HG02885 (cell line): ENCODE data around the gene ZNF789.
"Not testable (repeated sequence)": the region's sequence is repeated elsewhere in the genome, so short reads cannot be mapped to it uniquely, and the experiment has no call there.

Experiments used
- ATAC-seq: cut with Tn5 transposase; IDR thresholded peaks from one replicate; pipeline ENCODE4 v1.9.1; 2021; ENCODE audit warnings: mild to moderate bottlenecking; ENCODE audit not compliant: unreplicated experiment, poor library complexity

The ZNF789 gene

DNA sequence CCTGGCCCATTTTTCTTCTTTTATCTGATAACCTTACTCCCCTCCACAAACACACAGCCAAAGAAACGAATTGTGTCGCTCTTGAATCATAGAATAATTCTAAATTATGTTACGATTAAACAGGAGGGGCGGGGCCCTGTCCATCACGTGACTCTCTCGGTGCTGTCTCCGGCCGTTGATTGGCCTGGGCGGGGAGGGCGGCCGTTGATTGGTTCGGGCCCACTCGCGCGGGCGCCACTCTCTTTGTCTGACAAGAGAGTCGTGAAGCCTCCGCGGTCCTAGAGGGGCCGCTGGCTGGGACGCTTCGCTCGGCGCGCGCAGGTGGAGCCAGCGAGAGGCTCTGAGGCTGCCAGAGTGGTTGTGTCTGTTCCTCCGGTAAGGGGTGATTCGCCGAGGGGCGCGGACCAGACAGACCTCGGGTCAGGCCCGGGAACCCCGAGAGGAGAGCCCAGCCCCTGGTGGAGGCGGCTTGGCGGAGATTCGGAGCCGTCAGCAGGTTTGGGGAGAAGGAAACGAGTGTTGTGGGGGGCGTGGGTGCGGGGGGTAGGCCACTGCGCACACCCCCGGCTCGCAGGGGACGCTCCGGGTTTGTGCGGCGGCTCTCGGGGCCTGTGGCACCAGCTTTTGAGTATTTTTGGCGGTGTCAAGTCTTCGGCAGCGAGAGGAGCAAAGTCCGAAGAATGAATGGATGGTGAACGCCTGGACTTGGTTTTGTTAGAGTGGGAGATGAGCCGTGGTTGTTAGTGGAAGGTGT is at the start of gene ZNF789:
Gene ZNF789, plus strand, starts transcription at position 330 of the 754 bp plus-strand sequence. CDS start 3,567 bp downstream, outside the sequence.
- ATAC-seq = peak; percentile 95

DNA sequence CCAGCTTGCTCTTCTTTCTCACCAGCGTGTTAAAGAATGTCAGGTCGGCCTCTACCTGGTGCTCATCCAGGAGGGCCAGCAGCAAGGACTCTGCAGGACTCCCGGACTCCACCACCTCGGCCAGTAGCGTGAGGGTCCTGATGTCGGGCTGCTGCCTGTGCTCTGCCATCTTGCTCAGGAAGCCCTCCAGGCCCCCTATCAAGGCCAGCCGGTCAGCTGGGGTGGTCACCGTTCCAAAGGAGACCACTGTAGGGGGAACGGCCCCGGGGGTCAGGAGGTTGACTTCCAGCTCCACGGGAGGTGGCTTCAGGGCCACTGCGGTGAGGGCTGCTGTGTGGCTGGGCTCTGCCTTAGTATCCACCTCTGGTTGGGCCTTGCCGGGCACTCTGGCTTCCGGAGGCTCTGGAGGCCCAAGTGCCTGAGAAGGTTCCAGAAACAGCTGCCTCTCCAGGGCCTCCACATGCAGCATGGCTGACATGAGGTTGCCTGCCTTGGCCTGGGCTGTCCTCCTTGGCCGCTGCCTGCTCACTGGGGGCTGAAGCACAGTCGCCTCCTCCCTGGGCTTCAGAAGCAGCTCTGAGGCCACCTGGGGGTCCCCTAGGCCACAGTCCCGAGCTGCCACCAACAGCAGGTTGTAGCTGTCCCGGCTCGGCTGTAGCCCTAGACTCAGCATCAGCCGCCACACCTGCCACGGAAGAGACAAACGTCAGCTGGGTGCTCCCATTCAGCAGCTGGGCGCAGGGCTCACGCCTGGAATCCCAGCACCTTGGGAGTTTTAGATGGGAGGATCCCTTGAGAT is 47.6 kb upstream of the ZNF789 start:
- no peak for ATAC-seq

DNA sequence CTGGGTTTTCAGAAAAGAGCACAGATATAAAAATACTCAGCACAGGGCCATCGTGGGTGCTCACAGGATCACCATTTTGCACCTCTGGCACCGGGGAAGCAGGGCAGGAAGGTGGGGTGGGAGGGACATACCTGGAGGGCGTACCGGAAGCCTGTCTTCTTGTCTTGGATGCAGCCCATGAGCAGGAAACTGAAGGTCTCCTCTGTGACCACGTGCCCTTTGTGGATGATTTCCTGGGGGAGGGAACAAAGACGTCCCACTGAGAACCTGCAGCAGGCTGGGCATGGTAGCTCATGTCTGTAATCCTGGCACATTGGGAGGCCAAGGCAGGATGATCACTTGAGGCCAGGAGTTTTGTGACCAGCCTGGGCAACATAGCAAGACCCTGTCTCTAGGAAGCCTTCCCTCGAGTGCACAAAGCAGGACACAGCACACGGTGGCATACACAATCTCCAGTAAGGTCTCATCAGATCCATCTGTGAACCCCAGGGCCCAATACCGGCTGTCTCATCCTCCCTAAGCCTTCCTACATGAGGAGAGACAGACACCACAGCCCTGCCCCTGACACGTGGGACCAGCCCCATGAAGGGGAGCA is 43.6 kb upstream of the ZNF789 start:
- ATAC-seq = no peak

DNA sequence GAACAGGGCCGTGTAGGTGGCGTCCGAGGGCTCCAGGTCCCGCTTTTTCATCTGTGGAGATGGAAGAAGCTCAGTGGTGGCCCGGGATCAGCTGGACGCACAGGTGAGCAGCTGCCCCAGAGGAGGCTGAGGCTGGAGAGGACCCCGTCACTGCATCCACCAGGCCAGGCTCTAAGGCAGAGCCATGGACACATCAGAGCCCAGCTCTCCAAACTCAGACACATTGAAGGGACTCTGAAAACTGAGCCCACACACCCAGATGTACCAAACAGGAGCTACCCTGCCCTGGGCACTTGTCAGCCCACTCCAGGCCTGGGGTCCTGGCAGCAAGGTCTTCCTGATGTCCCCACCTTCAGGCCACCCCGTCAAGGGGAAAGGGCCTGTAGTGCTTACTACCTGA is 42.9 kb upstream of the ZNF789 start:
- ATAC-seq = no peak

DNA sequence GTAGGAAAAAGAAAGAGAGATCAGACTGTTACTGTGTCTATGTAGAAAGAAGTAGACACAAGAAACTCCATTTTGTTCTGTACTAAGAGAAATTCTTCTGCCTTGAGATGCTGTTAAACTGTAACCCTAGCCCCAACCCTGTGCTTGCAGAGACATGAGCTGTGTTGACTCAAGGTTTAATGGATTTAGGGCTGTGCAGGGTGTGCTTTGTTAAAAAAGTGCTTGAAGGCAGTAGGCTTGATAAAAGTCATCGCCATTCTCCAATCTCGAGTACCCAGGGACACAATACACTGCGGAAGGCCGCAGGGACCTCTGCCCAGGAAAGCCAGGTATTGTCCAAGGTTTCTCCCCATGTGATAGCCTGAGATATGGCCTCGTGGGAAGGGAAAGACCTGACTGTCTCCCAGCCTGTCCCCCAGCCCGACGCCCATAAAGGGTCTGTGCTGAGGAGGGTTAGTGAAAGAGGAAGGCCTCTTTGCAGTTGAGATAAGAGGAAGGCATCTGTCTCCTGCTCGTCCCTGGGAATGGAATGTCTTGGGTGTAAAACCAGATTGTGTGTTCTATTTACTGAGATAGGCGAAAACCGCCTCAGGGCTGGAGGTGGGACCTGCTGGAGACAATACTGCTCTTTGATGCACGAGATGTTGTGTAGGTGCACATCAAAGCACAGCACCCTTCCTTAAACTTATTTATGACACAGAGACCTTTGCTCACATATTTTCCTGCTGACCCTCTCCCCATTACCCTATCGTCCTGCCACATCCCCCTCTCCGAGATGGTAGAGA is 40.7 kb upstream of the ZNF789 start:
- not testable (repeated sequence) for ATAC-seq

DNA sequence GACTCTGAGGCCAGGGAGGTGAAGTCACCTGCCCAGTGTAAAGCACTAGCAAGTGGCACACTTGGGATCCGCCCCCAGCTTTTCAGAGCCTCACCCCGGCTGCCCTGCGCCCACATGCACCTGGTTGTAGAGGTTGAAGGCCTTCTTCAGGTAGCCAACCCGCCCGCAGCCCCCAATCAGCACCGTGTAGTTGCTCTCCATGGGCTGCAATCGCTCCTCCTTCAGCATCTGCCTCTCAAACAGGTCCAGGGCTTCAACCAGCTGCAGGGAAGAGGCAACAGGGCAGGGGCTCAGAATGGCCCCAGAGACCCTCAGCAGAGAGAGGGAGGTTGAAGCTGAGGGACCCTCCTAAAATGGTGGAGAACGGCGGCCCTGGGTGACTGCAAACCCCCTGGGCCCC is 39.5 kb upstream of the ZNF789 start:
- no peak for ATAC-seq

DNA sequence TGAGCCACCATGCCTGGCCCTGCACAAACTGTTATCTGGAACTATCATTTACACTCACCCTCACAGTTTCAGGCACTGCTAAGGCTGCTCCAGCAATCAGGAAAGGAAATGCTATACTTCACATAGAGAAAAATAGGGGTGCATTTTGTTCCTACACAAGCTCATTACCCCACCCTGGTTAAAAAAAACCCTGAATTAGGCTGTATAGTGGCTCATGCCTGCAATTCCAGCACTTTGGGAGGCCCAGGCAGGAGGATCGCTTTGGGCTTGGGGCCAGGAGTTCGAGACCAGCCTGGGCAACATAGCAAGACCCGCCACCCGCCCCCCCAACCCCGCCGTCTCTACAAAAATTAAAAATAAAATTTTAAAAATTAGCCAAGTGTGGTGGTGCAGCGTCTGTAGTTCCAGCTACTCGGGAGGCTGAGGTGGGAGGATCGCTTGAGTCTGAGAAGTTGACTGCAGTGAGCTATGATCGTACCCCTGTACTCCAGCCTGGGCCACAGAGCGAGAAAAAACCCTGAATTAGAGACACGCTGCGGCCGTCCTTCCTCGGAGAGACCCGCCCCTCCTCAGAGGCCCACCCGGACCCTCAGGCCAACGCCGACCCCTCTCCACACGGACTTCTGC is 34.6 kb upstream of the ZNF789 start:
- ATAC-seq = peak; percentile 6

DNA sequence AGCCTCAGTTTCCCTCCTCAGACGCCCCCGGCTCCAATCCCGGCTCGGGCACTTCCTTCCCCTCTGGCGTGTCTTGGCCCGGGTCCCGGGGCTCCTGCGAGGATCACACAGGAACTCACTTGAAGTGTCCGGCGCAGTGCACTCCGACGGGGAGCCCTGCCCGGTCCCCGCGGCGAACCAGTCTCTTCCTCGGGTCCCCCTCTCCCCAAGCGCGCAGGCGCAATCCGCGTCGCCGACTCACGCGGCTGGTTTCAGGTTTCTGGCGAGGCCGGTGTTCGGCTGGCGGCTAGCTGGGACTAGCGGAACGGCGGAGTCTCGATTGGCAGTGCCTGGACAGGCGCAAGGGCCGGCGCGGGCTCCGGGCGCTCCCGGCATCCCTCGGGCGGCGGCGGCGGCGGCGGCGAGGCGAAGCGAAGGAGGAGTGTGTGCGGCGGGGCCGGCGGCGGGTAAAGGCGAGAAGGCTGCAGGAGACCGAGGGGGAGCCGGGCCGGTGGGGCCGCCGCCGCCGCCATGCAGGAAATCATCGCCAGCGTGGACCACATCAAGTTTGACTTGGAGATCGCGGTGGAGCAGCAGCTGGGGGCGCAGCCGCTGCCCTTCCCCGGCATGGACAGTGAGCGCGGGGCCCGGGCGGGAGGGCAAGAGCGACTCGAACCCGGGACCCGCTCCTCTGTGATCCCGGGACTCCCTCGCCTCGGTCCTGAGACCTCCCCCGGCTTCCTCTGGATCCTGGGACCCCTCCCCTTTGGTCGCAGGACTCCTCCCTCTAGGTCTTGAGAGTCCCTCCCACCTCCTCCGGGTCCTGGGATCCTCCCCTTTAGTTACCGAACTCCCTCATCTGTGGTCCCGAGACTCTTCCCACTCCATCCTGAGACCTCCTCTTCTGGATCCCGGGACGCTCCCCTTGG is 33.9 kb upstream of the ZNF789 start, which contains the start of the genes CPSF4 and PTCD1:
Gene CPSF4, plus strand, starts transcription at position 371 of the 908 bp plus-strand sequence. Its CDS starts 140 bp downstream, at position 511.
Gene PTCD1, minus strand, starts transcription at position 226 of the 908 bp plus-strand sequence. CDS start 3,556 bp downstream, outside the sequence.
- ATAC-seq = peak; percentile 92

DNA sequence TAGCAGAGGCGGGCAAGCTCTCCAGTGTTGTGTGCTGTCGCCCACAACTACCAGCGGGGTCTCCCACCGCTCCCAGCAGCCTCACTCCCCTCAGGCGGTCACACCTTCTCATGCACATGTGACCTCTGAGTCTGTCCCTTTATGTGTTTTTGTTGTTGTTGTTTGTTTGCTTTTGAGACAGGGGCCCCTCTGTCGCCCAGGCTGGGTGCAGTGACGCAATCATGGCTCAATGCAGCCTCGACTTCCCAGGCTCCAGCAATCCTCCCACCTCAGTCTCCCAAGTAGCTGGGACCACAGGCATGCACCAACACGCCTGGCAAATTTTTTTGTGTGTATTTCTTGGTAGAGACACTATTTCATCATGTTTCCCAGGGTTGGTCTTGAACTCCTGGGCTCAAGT is 32.5 kb upstream of the ZNF789 start:
- ATAC-seq = no peak

DNA sequence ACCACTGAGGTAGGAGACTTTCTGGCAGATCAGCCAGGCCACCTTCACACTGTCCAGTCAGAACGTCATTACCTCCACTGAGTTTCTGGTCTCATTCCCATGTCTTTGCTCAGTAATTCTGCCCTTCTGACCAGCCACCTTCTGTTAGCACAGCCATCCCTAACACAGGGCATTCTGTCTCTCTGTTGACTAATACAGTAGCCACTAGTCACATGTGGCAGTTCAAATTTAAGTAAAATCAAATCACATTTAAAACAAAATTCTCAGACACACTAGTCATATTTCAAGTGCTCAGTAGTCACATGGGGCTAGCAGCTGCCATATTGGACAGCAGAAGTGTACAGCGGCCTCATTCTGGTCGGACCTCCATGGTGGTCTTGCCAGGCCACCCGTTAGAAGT is 26.6 kb upstream of the ZNF789 start:
- ATAC-seq = no peak

DNA sequence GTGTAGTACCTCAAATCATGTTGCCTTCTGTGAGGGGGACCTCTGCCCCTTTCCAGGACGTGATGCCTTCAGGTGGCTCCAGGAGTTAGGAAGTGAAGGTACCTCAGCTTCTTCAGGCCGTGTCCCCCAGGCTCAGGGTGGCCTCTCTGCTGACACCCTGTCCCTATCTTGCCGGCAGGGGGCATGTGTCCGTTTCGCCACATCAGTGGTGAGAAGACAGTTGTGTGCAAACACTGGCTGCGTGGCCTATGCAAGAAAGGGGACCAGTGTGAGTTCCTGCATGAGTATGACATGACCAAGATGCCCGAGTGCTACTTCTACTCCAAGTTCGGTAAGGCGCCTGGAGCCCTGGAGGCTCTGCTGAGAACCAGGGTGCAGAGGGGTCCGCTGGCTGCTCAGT is 24.7 kb upstream of the ZNF789 start:
- ATAC-seq = peak; percentile 43

DNA sequence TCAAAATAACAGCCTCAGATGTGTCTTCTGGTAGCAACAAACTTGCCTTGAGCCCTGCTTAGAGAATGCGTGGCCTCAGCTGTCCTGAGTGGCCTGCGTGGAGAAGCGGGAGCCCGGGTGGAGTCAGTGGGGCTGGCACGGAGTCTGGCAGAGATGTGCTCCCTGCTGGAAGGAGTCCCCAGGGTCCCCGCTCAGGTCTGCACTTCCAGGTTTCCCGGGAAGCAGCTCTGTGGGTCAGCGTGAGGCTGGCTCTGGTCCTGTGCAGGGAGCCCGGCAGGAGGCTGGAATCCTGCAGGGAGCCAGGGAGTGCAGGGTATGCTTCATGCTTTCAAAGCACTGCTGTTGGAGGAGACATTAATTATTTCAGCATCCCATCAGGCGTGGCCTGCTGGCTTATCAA is 23.8 kb upstream of the ZNF789 start:
- no peak for ATAC-seq

DNA sequence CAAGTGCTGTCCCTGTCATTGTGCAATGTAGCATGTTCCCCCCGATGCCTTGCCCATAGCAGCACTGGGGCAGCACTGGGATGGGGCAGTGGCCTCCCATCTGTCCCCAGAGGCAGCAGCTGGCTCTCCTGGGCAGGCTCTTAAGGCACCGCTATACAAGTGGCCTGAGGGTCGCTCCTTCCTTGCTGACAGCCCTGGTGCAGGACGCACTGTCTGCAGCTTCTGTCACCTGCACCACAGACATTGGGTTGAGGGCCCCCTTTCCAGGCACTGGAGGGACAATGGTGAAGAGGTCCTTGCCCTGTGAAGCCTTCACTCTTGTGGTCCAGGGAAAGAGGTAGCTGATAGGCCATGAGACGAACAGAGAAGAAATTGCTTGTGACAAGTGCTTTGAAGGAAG is 23.4 kb upstream of the ZNF789 start:
- ATAC-seq = no peak

DNA sequence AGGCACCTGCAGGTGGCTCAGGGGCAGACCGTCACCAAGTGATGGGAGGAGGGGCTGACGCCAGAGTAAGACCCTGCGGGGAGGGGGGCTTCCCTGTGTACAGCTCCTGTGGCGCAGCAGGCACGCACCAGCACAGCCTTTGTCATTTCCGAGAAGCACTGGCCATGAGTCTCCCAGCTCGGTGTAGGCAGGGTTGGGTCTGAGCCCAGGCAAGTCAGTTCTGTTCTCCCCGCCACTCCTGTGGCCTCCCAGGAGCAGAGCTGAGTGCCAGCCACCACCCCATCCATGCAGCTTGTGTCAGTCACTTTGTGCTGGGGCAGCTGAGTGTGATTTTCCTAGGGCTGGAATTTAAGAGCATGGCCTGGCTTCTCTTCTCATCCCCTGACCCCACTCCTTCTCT is 20.8 kb upstream of the ZNF789 start:
- ATAC-seq = no peak

DNA sequence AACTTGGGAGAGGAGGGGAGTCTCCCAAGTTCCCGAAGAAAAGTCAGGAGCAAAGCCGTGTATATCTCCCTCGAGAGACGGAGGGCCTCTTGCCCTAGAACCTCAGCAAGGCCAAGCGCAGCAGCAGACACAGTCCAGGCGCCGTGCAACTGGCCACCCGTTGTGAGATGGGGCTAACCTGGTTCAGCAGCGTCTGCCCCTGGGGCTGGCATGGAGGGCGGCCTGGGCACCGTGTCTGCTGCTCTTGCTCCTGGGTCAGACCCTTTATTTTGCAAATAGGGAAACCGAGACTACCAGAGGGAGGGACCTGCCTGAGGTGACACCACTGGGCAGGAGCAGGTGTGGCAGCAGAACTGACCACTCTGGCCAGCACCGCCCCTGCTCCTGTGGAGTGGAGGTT is 20.1 kb upstream of the ZNF789 start:
- ATAC-seq = no peak

DNA sequence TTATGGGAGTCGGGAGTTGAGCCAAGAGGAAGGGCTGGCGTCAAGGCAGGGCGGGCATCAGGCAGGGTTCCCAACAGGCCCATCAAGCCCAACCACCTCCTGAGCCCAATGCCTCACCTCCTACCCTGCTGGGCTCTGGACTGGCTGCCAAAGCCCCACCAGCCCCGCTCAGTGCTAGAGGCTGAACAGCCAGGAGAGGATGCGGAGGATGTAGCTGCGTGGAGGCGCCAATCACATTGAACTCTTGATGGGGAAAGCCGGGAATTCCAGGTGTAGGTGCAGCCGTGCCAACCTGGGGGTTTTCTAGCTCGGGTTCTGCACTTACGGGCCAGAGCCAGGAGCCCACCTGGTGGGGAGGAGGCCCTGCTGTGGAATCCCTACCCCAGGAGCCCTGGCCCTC is 19.6 kb upstream of the ZNF789 start:
- ATAC-seq = no peak

DNA sequence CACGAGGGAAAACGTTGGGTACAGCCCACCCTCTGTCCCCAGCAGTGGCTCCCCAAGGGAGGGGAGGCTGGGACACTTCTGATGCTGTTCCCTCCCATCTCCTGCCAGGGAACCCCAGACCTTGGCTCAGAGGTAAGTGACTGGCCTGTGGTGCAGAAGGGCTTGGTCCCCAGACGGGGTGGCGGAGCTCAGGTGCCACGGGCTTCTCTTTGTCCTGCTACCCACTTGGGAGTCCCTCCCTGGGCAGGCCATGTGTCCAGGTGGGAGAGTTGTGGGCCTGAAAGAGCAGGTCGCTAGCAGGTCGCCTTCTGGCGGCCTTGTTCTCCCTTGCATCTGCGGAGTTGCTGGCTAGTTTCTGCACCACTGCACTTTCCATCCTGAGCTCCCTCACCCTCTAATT is 16.8 kb upstream of the ZNF789 start:
- no peak for ATAC-seq

DNA sequence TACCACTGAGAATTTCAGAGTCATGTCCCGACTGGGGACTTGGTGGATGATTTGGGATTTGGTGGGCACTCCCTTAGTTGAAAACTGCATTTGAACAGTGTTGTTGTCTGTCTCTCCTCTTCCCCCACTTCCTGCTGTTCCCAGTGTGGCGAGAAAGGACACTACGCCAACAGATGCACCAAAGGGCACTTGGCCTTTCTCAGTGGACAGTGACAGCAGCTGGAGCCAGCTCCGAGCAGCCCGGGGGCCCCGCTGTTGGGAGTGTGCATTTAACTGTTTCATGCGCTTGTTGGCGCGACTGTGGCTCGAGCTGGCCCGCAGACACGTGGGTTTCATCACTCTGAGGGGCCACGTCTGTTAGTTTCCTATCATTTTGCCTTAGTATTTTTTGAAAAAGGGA is 16.4 kb upstream of the ZNF789 start:
- no peak for ATAC-seq
